Hypothalamus (tissue), 51 donors: ENCODE data around the gene MAGI2.
A peak's percentile ranks its signal among the peaks of the same experiment; 100 is the strongest.

Experiments used
- DNase-seq, 51 donors: peaks; one replicate each; lab custom pipeline; 2025; lab: John Stamatoyannopoulos, UW

MAGI2 gene

GRCh38 chr7:78081344-78081743 is 1372.1 kb downstream of the MAGI2 start:
- DNase-seq: no peak

- peak in 4 of 51 donors; percentile 4 to 25 (median 15) for DNase-seq
Measured at GRCh38 chr7:78080811-78081210, 1372.7 kb downstream of the MAGI2 start.

DNA sequence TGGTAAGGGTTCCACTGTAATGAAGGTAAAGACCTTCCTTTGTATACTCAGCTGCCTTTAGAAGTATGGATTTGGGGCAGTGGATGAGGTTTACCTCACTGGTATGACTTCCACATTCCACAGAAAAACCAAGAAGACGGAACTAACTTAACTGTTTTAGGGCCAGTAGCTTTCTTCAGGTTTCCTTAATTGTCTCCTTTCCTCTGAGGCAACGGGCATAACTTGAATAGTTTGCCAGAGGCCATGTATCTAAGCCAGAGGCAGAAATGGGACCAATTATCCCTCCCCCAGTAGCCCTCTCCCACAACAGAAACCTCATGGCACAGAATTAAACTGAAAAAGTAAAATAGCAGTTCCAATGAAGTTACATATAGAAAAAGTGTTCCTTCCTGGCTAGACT is 1373.2 kb downstream of the MAGI2 start:
- DNase-seq: no peak

DNA sequence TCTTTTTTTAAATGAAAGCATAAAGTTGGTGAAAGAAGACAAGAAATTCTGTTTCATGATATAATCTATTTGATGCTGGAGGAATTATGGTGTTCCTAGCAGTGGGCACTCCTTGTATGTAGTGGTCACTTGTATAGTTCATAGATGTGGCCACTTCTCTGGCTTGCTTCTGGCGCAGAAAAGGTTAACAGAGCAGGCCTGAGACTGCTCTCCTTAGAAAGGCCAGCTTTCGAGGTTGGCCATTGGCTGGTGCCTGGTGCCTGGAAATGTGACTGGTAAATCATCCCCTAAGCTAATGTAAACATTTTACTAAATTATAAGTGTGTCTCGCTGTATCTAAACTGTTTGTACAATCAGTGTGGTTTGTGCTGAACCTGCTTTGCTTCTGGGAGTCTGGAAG is 1378.8 kb downstream of the MAGI2 start:
- DNase-seq: no peak

DNA sequence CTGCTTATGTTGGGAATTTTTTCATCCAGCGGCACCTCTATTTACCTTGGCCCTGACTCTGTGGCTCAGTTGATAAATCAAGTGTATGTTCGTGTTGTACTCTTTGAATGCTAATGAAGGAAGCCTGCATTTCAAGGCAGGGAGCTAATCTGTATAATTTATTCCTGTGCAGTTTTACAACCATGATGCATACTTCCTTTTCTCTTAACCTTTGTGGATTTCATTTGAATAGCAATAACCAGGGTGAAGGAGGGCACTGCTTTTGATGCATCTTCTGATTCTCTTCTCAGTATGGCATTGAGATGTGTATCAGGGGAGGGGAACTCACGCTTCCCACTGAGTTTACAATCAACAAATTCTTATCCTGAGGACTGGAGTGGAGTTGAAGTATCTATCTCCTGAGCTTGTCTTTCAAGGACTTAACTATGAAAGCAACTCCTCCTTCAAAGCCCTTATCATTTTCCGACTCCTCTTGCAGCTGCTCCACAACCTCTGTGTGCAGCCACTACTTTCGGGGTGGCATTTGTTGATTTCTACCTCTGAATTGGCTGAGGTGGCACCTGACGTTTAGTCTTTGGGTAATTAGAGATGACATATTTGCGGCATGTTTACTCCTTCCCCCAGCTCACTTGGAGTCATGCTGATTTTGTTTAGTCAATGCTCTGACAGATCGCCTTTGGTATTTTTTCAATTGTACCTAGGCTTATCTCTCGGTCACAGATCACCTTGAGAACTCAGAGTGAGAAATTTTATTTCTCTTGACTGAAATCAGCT is 1379.7 kb downstream of the MAGI2 start:
- no peak for DNase-seq

- DNase-seq: no peak
Measured at GRCh38 chr7:78072201-78072590, 1381.3 kb downstream of the MAGI2 start.

DNA sequence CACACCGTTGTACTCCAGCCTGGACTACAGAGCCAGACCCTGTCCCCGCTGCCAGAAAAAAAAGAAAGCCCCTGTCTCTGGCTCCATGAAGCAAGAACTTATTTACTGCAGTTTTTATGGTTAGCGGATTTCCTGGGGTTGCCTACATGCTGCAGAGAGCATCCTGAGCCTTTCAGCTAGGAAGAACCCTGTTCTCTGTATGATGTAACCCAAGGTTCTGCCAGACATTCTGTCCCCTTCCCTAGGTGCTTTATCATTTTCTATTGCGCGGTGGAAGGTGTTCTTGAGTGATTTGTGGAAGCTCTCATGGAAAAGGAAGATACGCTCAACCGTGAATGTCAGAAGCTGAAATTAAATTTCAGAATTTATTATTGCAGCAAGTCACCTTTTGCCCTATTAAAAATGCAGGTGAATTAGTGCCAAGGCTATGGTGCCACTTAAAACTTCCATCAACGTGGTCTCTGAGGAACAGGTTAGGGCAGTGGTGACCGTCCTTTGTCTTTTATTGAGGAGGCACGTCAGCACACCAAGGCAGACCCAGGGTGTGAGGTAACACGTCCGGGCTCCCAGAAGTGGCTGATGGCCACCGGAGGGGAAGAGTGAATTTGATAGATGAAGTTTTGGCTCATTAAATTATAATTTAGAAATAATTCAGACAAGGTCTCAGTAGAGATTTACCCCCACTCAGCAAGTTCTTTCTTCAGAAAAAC is 1381.8 kb downstream of the MAGI2 start:
- DNase-seq: no peak

DNA sequence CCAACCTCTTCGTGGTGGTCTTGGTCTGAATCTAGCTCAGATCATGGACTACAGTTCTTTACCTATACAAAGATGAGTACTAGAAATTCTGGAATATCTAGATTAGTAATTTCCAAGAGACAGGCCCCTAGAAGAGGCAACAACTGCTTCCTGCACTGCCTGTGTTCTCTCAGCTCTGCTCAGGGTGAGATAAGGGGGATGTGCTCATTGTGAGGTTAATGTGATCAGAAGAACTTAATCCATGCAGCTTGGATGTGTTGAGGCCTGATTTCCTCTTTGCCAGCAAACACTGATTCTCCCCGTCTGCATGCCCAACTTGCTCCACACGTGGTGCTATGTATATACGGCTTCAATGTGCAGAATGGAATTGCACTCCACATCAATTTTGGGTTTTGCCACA is 1386.9 kb downstream of the MAGI2 start:
- no peak for DNase-seq

GRCh38 chr7:78063758-78064157 is 1389.7 kb downstream of the MAGI2 start:
- DNase-seq: no peak

- DNase-seq: no peak
Measured at GRCh38 chr7:78062214-78062613, 1391.3 kb downstream of the MAGI2 start.

- DNase-seq: no peak
Measured at GRCh38 chr7:78057571-78057970, 1395.9 kb downstream of the MAGI2 start.

- no peak for DNase-seq
Measured at GRCh38 chr7:78055599-78055998, 1397.9 kb downstream of the MAGI2 start.

- no peak for DNase-seq
Measured at GRCh38 chr7:78055001-78055573, 1398.4 kb downstream of the MAGI2 start.

- DNase-seq: no peak
Measured at GRCh38 chr7:78052112-78052511, 1401.4 kb downstream of the MAGI2 start.

- DNase-seq: no peak
Measured at GRCh38 chr7:78047800-78048199, 1405.7 kb downstream of the MAGI2 start.

GRCh38 chr7:78043159-78043558 is 1410.3 kb downstream of the MAGI2 start:
- DNase-seq: no peak

GRCh38 chr7:78041423-78041822 is 1412.0 kb downstream of the MAGI2 start:
- DNase-seq: no peak

GRCh38 chr7:78039790-78040776 is 1413.4 kb downstream of the MAGI2 start:
- peak in 3 of 51 donors; percentile 10 to 24 (median 13) for DNase-seq

GRCh38 chr7:78038465-78039080 is 1414.9 kb downstream of the MAGI2 start:
- DNase-seq: no peak

DNA sequence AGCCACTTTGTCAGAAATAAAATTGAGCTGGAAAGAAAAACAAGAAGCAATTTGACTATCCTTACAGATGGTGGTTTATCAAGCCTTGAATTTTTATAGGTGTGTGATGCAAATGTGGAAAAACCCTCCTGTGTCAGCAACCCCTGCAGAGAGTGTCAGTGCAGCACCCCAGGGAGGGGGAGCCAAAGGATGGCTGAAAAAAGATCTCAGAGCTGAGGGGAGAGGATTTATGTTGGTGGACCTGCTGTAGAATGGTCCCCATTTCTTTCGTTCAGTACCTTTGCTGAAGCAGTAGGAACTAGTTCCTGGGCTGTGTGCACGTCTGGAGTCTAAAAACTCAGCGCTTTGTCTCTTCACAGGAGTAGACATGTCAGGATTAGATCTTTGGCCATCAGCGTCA is 1415.9 kb downstream of the MAGI2 start:
- no peak for DNase-seq
